IMR-90 (cell line): ENCODE data around the gene RMI1. TPM values are rescaled to one million over a fixed set of nuclear protein-coding genes. Genes with fewer than 3 reads are reported as not detected.

ENCODE experiments used
- ATAC-seq: fragments of 200-7000 bp; cut with Tn5 transposase; 2 replicates; pipeline ENCODE4 v1.9.1; 2020; ENCODE audit warnings: low read depth, mild to moderate bottlenecking, moderate library complexity
- BruUV-seq: library from RNA; stranded (reverse); fragments of 400-500 nt; replicated peaks from 2 replicates; lab custom pipeline; 2021; lab: Mats Ljungman, UMichigan
- CTCF ChIA-PET: fragments of 300-600 bp; formaldehyde crosslinking; extraction: SDS; loops from one replicate; lab custom pipeline; 2021; ENCODE audit warnings: antibody characterized with exemption; lab: Yijun Ruan, JAX
- POLR2A ChIA-PET: fragments of 300-600 bp; sonication (Branson Sonifier 250); formaldehyde crosslinking; loops from one replicate; lab custom pipeline; 2022; ENCODE audit warnings: antibody characterized with exemption; ENCODE audit not compliant: unreplicated experiment; lab: Charles Lee
- DNase-seq: peaks from one replicate; pipeline ENCODE4 v3.0.0; 2013
- H2AFZ ChIP-seq: replicated peaks from 2 replicates; pipeline ENCODE3; 2013; ENCODE audit warnings: low read length, mild to moderate bottlenecking; ENCODE audit not compliant: poor library complexity
- H2AK5ac ChIP-seq: 2 replicates; pipeline ENCODE4 v1.6.1; 2013; ENCODE audit warnings: low read depth, low read length, inconsistent platforms
- H2AK9ac ChIP-seq: replicated peaks from 2 replicates; pipeline ENCODE3; 2013; ENCODE audit warnings: mild to moderate bottlenecking, low read depth, low read length, moderate library complexity; ENCODE audit not compliant: poor library complexity
- H2BK120ac ChIP-seq: 2 replicates; pipeline ENCODE4 v1.6.1; 2013; ENCODE audit warnings: low read depth, low read length, inconsistent platforms
- H2BK15ac ChIP-seq: 3 replicates; pipeline ENCODE4 v1.6.1; 2013; ENCODE audit warnings: low read depth, low read length, inconsistent platforms
- H2BK20ac ChIP-seq: 2 replicates; pipeline ENCODE4 v1.6.1; 2013; ENCODE audit warnings: low read depth, mild to moderate bottlenecking, inconsistent platforms, low read length, moderate library complexity
- H2BK5ac ChIP-seq: 2 replicates; pipeline ENCODE4 v1.6.1; 2013; ENCODE audit warnings: mild to moderate bottlenecking, low read depth, low read length, inconsistent platforms; ENCODE audit not compliant: poor library complexity, severe bottlenecking
- H3K14ac ChIP-seq: replicated peaks from 2 replicates; pipeline ENCODE4 v1.6.1; 2013; ENCODE audit warnings: low read depth, low read length, inconsistent platforms
- H3K18ac ChIP-seq: 2 replicates; pipeline ENCODE4 v1.6.1; 2013; ENCODE audit warnings: low read depth, low read length, control low read depth
- H3K23ac ChIP-seq: 2 replicates; pipeline ENCODE4 v1.6.1; 2013; ENCODE audit warnings: low read depth, low read length, inconsistent platforms
- H3K27ac ChIP-seq: 2 replicates; pipeline ENCODE4 v1.5.1; 2013; ENCODE audit warnings: mild to moderate bottlenecking, control low read depth, low read length; ENCODE audit not compliant: insufficient read depth
- H3K27me3 ChIP-seq: 2 replicates; pipeline ENCODE4 v1.6.1; 2013; ENCODE audit warnings: low read length; ENCODE audit not compliant: control insufficient read depth, insufficient read depth
- H3K36me3 ChIP-seq: 2 replicates; pipeline ENCODE4 v1.6.1; 2013; ENCODE audit warnings: low read length, mixed read lengths; ENCODE audit not compliant: control insufficient read depth, insufficient read depth
- H3K4ac ChIP-seq: 2 replicates; pipeline ENCODE4 v1.6.1; 2013; ENCODE audit warnings: low read depth, low read length, inconsistent platforms
- H3K4me1 ChIP-seq: 2 replicates; pipeline ENCODE4 v1.6.1; 2013; ENCODE audit warnings: low read length, mixed read lengths; ENCODE audit not compliant: control insufficient read depth, insufficient read depth
- H3K4me2 ChIP-seq: 2 replicates; pipeline ENCODE4 v1.6.1; 2013; ENCODE audit warnings: low read depth, mild to moderate bottlenecking, control low read depth, low read length, moderate library complexity
- H3K4me3 ChIP-seq: 2 replicates; pipeline ENCODE4 v1.5.1; 2013; ENCODE audit warnings: low read depth, mild to moderate bottlenecking, control low read depth, low read length, moderate library complexity; ENCODE audit not compliant: insufficient read depth
- H3K56ac ChIP-seq: 2 replicates; pipeline ENCODE4 v1.6.1; 2013; ENCODE audit warnings: low read length, inconsistent platforms; ENCODE audit not compliant: insufficient read depth; ENCODE audit errors: extremely low read depth
- H3K79me1 ChIP-seq, 2 experiments: 2 replicates each; pipeline ENCODE4 v1.6.1; 2013; ENCODE audit warnings: low read length in 2 of 2, inconsistent platforms in 1 of 2, low read depth in 1 of 2
- H3K9ac ChIP-seq: 2 replicates; pipeline ENCODE4 v1.6.1; 2013; ENCODE audit warnings: low read depth, low read length, control low read depth
- H3K9me1 ChIP-seq: 2 replicates; pipeline ENCODE4 v1.6.1; 2013; ENCODE audit warnings: low read length, inconsistent platforms; ENCODE audit not compliant: insufficient read depth
- H3K9me3 ChIP-seq: 2 replicates; pipeline ENCODE4 v1.6.1; 2013; ENCODE audit warnings: low read length; ENCODE audit not compliant: control insufficient read depth, insufficient read depth
- H4K20me1 ChIP-seq: 2 replicates; pipeline ENCODE4 v1.6.1; 2013; ENCODE audit warnings: low read length, inconsistent platforms; ENCODE audit not compliant: insufficient read depth
- H4K5ac ChIP-seq: 2 replicates; pipeline ENCODE4 v1.6.1; 2013; ENCODE audit warnings: mild to moderate bottlenecking, low read depth, low read length, control low read depth
- H4K8ac ChIP-seq, 2 experiments: 2 replicates each; pipeline ENCODE4 v1.6.1; 2013; ENCODE audit warnings: low read depth in 2 of 2, low read length in 2 of 2, control low read depth in 1 of 2, inconsistent platforms in 1 of 2
- H4K91ac ChIP-seq: 2 replicates; pipeline ENCODE4 v1.6.1; 2013; ENCODE audit warnings: low read depth, low read length, inconsistent platforms; ENCODE audit not compliant: insufficient read depth
- CEBPB ChIP-seq: IDR thresholded peaks from 2 replicates; pipeline ENCODE4 v1.6.1; 2012; ENCODE audit warnings: low read depth, low read length, improper control_type of control experiment
- FOS ChIP-seq: fragments of 150-350 bp; IDR thresholded peaks from 2 replicates; pipeline ENCODE4 v1.6.1; 2016; ENCODE audit warnings: low read depth, low read length
- POLR2A ChIP-seq: IDR thresholded peaks from 2 replicates; pipeline ENCODE4 v1.6.1; 2012; ENCODE audit warnings: mild to moderate bottlenecking, low read depth, low read length
- WGBS, 2 experiments: methylation state at CpG; one replicate each; pipeline versions ENCODE4 v1.1.5 to v1.1.7; 2013; ENCODE audit warnings: missing lambda C conversion rate in 2 of 2; ENCODE audit not compliant: insufficient read length in 1 of 2; ENCODE audit errors: extremely low coverage in 2 of 2; 5-methylcytosine and 5-hydroxymethylcytosine counted together
- dilution Hi-C: fragments of 300-500 bp; cut with HindIII; formaldehyde crosslinking; loops from one replicate; pipeline ENCODE4 v1.14.3; 2018; ENCODE audit warnings: low sequenced_read_pairs; ENCODE audit not compliant: unreplicated experiment
- in situ Hi-C: fragments of 300-500 bp; cut with MboI; formaldehyde crosslinking; loops from 3 replicates; pipeline ENCODE4 v1.14.3; 2019; ENCODE audit warnings: low sequenced_read_pairs, inconsistent platforms, mixed read lengths
- intact Hi-C: fragments of 100-400 bp; cut with micrococcal nuclease; formaldehyde crosslinking; loops from 2 replicates; pipeline ENCODE4 v1.10.0; 2022
- polyA plus RNA-seq, 3 experiments: library from polyadenylated mRNA; depleted of rRNA; stranded (reverse); fragments of >200 nt; gene quantifications; 2 replicates each; pipeline ENCODE4 v1.2.3, GENCODE V29; 2012; ENCODE audit warnings: low replicate concordance in 1 of 3
- total RNA-seq: library from RNA; depleted of rRNA; stranded (reverse); fragments of >200 nt; gene quantifications from 2 replicates; pipeline ENCODE4 v1.2.3, GENCODE V29; 2012
- TF ChIP-seq, protein P1 (sequence below): fragments of 150-350 bp; IDR thresholded peaks from 2 replicates; pipeline ENCODE4 v1.6.1; 2016; ENCODE audit warnings: low read depth, mild to moderate bottlenecking, low read length, moderate library complexity, borderline replicate concordance
- TF ChIP-seq, protein P2 (sequence below): fragments of 150-350 bp; IDR thresholded peaks from 2 replicates; pipeline ENCODE4 v1.6.1; 2017; ENCODE audit warnings: mild to moderate bottlenecking, antibody characterized with exemption, low read length, low read depth

RMI1 gene
- total and polyA plus RNA-seq, 2 of the 4 experiments (the other 2 are of a cell fraction) = 4.4 to 6.8 TPM

DNA sequence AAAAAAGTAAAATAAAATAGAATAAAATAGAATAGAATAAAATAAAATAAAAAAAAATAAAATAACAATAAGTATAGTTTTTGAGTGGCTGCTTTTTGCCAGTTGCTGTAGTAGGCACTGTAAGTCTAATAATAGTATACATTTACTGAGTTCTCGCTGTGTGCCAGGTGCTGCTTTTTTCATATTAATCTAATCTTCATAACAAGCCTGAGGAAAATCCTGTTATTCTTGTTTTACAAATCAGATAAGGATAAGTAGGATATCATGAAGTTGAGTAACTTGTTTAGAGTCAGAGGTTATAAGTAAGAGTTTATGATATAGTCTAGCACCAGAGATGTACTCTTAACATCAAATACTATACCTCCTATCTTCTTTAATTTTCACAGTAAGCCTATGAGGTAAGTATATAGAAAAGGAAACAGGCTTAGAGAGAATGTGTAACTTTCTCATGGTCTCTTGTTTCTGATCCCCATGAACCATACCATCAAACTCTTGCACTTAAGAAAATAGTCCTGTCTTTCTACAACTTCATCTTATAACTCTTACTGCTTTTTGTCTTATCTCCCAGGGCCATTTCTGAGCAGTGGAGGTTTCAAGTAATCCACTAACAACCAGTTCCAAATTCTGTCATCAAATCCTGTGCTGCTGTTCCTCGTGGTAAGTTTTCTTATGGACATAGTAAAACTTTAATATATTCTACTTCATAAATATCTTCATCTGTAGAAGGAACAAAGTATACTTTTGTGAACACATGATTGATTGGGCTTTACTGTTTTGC, 18.7 kb downstream of the RMI1 start (continued):
- TF ChIP-seq, protein P1, sequence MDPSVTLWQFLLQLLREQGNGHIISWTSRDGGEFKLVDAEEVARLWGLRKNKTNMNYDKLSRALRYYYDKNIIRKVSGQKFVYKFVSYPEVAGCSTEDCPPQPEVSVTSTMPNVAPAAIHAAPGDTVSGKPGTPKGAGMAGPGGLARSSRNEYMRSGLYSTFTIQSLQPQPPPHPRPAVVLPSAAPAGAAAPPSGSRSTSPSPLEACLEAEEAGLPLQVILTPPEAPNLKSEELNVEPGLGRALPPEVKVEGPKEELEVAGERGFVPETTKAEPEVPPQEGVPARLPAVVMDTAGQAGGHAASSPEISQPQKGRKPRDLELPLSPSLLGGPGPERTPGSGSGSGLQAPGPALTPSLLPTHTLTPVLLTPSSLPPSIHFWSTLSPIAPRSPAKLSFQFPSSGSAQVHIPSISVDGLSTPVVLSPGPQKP = no peak

DNA sequence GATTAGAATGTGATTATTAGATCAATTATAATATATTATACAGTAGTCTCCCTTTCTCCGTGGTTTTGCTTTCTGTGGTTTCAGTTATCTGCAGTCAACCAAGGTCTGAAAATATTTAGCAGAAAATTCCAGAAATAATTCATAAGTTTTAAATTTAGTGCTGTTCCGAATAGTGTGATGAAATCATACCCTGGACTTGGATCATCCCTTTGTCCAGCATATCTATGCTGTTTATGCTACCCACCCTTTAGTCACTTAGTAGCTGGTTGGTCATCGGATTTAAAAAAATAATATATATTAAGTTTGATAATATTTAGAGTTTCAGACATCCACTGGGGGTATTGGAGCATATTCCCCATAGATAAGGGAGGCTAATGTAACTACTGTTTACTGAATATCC, 19.6 kb downstream of the RMI1 start:
- no peak overlapping the region for H2BK15ac ChIP-seq
- H3K27ac ChIP-seq = no peak overlapping the region; the same call in 1 of the 2 replicates
- no peak overlapping the region for H2BK5ac ChIP-seq
- BruUV-seq = no TSS peak
- H4K20me1 ChIP-seq = no peaks in the 10 kb centered on the region
- no peak overlapping the region for H3K18ac ChIP-seq
- peaks cover 16% of the 10 kb centered on the region in 2 experiments for H3K79me1 ChIP-seq
- no peak overlapping the region for H3K23ac ChIP-seq
- intact Hi-C loops = no loop called here
- peaks cover 2% of the 10 kb centered on the region; the same call in 1 of the 2 replicates for H3K4me1 ChIP-seq
- no peak overlapping the region for H3K4me3 ChIP-seq
- in situ Hi-C loops = no loop called here
- ChIA-PET POLR2A (no interaction called here), CTCF (no interaction called here)
- no peak overlapping the region for H4K8ac ChIP-seq
- no peak overlapping the region for H3K56ac ChIP-seq
- no peaks in the 10 kb centered on the region for H3K9me3 ChIP-seq
- H2BK120ac ChIP-seq = no peak overlapping the region
- H4K5ac ChIP-seq = no peak overlapping the region
- no peak overlapping the region for H2BK20ac ChIP-seq
- no peak overlapping the region for H2AK5ac ChIP-seq
- H3K27me3 ChIP-seq = no peaks in the 10 kb centered on the region
- no peaks in the 10 kb centered on the region for H3K9me1 ChIP-seq
- no CpG with 5 or more reads among the region's 3 CpGs for WGBS, 2 experiments
- H3K36me3 ChIP-seq = no peaks in the 10 kb centered on the region
- dilution Hi-C loops = no loop called here
- H2AK9ac ChIP-seq = no peak overlapping the region
- H4K91ac ChIP-seq = no peak overlapping the region
- H3K9ac ChIP-seq = no peak overlapping the region
- no peak overlapping the region for H3K4ac ChIP-seq
- no peak overlapping the region for H3K4me2 ChIP-seq
- ATAC-seq (peak; percentile 76), DNase-seq (peak; percentile 38)
- TF ChIP-seq, protein P2, sequence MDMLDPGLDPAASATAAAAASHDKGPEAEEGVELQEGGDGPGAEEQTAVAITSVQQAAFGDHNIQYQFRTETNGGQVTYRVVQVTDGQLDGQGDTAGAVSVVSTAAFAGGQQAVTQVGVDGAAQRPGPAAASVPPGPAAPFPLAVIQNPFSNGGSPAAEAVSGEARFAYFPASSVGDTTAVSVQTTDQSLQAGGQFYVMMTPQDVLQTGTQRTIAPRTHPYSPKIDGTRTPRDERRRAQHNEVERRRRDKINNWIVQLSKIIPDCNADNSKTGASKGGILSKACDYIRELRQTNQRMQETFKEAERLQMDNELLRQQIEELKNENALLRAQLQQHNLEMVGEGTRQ = no peak
- TF ChIP-seq CEBPB (peak; percentile 43; the same call in 1 of the 2 replicates), POLR2A (no peak), FOS (no peak)
- no peak overlapping the region for H2AFZ ChIP-seq
- H3K14ac ChIP-seq = peak overlapping the region; percentile 60; the same call in 1 of the 2 replicates
